Peyer's patch (tissue), 4 donors: ENCODE data around the gene GREB1. TPM values are rescaled to one million over a fixed set of nuclear protein-coding genes. Genes with fewer than 3 reads are reported as not detected.

Experiments
- DNase-seq, 3 donors: peaks; one replicate each; pipeline ENCODE4 v3.0.0-alpha.2; 2017 to 2019
- H3K27ac ChIP-seq, 4 donors: fragments of 200-600 bp; sonication (generic); one replicate each; pipeline ENCODE4 v1.5.1; 2016 to 2019
- H3K27me3 ChIP-seq, 2 donors: fragments of 200-600 bp; sonication (generic); one replicate each; pipeline ENCODE4 v1.5.1; 2019
- H3K36me3 ChIP-seq, 3 donors: fragments of 200-600 bp; sonication (generic); one replicate each; pipeline ENCODE4 v1.5.1; 2016 to 2019
- H3K4me1 ChIP-seq, 4 donors: fragments of 200-600 bp; sonication (generic); one replicate each; pipeline ENCODE4 v1.5.1; 2016 to 2019
- H3K4me3 ChIP-seq, 4 donors: fragments of 200-600 bp; sonication (generic); 1 replicate in 3 of 4; 2 replicates in 1 of 4; pipeline ENCODE4 v1.5.1; 2016 to 2019; ENCODE audit warnings: mild to moderate bottlenecking in 1 of 4
- H3K9me3 ChIP-seq, 4 donors: fragments of 200-600 bp; sonication (generic); one replicate each; pipeline ENCODE4 v1.5.1; 2016 to 2019; ENCODE audit warnings: mild to moderate bottlenecking in 1 of 4
- CTCF ChIP-seq, 6 experiments: fragments of 450-650 bp in 4 of 6; fragments of 200-600 bp in 2 of 6; sonication (generic) in 1 of 6; IDR thresholded peaks; one replicate each; pipeline ENCODE4 v1.5.1; 2017 to 2019; ENCODE audit warnings: antibody characterized with exemption in 6 of 6, mild to moderate bottlenecking in 3 of 6, moderate library complexity in 1 of 6
- POLR2A ChIP-seq, 2 donors: fragments of 450-650 bp; IDR thresholded peaks; one replicate each; pipeline ENCODE4 v1.5.1; 2017; ENCODE audit warnings: antibody characterized with exemption in 2 of 2, mild to moderate bottlenecking in 2 of 2, moderate library complexity in 2 of 2
- total RNA-seq, 4 donors: library from RNA; depleted of rRNA; stranded (reverse); fragments of >200 nt; gene quantifications; one replicate each; pipeline ENCODE4 v1.1.0, GENCODE V29; 2016

Gene GREB1
- total RNA-seq, 4 donors from 2014 or later = 0.88 to 4.1 (median 1.9) TPM

- TF ChIP-seq POLR2A (IDR thresholded peaks at IDR 0.05) (no peak), CTCF (IDR thresholded peaks at IDR 0.05) (no peak)
- Histone ChIP-seq H3K4me3 (no peak overlapping the region), H3K27ac (no peak overlapping the region), H3K36me3 (no peaks in the 10 kb centered on the region), H3K4me1 (no peaks in the 10 kb centered on the region), H3K27me3 (no peaks in the 10 kb centered on the region), H3K9me3 (no peaks in the 10 kb centered on the region)
- DNase-seq = peak in 1 of 3 donors; percentile 8
Observed at GRCh38 chr2:11573418-11574175, 39.8 kb downstream of the GREB1 start.

GRCh38 chr2:11574176-11575046 is 40.6 kb downstream of the GREB1 start:
- DNase-seq = peak in 1 of 3 donors; percentile 9
- no peaks in the 10 kb centered on the region for H3K27me3 ChIP-seq
- H3K4me1 ChIP-seq = no peaks in the 10 kb centered on the region
- TF ChIP-seq CTCF (IDR thresholded peaks at IDR 0.05) (no peak), POLR2A (IDR thresholded peaks at IDR 0.05) (no peak)
- H3K9me3 ChIP-seq = no peaks in the 10 kb centered on the region
- no peak overlapping the region for H3K4me3 ChIP-seq
- no peaks in the 10 kb centered on the region for H3K36me3 ChIP-seq
- H3K27ac ChIP-seq = no peak overlapping the region

- Histone ChIP-seq H3K9me3 (no peaks in the 10 kb centered on the region), H3K36me3 (no peaks in the 10 kb centered on the region), H3K27me3 (no peaks in the 10 kb centered on the region), H3K27ac (no peak overlapping the region), H3K4me3 (no peak overlapping the region), H3K4me1 (no peaks in the 10 kb centered on the region)
- TF ChIP-seq CTCF (IDR thresholded peaks at IDR 0.05) = no peak
- TF ChIP-seq POLR2A (IDR thresholded peaks at IDR 0.05) = no peak
- no peak for DNase-seq
Observed at GRCh38 chr2:11576398-11576797, 42.6 kb downstream of the GREB1 start.

- no peak for DNase-seq
- Histone ChIP-seq H3K4me3 (no peak overlapping the region), H3K36me3 (no peaks in the 10 kb centered on the region), H3K27ac (no peak overlapping the region), H3K27me3 (no peaks in the 10 kb centered on the region), H3K9me3 (no peaks in the 10 kb centered on the region), H3K4me1 (no peaks in the 10 kb centered on the region)
- TF ChIP-seq POLR2A (IDR thresholded peaks at IDR 0.05) (no peak), CTCF (IDR thresholded peaks at IDR 0.05) (no peak)
Observed at GRCh38 chr2:11577101-11577883, 43.4 kb downstream of the GREB1 start.

GRCh38 chr2:11578081-11578948 is 44.5 kb downstream of the GREB1 start:
- no peak for DNase-seq
- H3K36me3 ChIP-seq = no peaks in the 10 kb centered on the region
- H3K4me3 ChIP-seq = no peak overlapping the region
- no peaks in the 10 kb centered on the region for H3K4me1 ChIP-seq
- no peak overlapping the region for H3K27ac ChIP-seq
- H3K27me3 ChIP-seq = no peaks in the 10 kb centered on the region
- H3K9me3 ChIP-seq = no peaks in the 10 kb centered on the region
- TF ChIP-seq CTCF (IDR thresholded peaks at IDR 0.05) (no peak), POLR2A (IDR thresholded peaks at IDR 0.05) (no peak)
